Body of pancreas (tissue), 4 donors: ENCODE data around the gene CACNA2D3.

Experiments used
- CTCF ChIP-seq, 7 experiments: fragments of 450-650 bp in 4 of 7; fragments of 200-600 bp in 3 of 7; sonication (generic) in 3 of 7; IDR thresholded peaks; one replicate each; pipeline ENCODE4 v1.5.1; 2016 to 2019; ENCODE audit warnings: antibody characterized with exemption in 7 of 7
- POLR2A ChIP-seq, 3 donors: fragments of 450-650 bp; IDR thresholded peaks; one replicate each; pipeline ENCODE4 v1.6.1; 2016; ENCODE audit warnings: antibody characterized with exemption in 3 of 3, mild to moderate bottlenecking in 2 of 3

GRCh38 chr3:54355800-54356199 is 233.4 kb downstream of the CACNA2D3 start:
- TF ChIP-seq CTCF (IDR thresholded peaks at IDR 0.05) (no peak), POLR2A (IDR thresholded peaks at IDR 0.05) (no peak)
